D341Med (cell line): ENCODE data around the gene PERP.
"Not testable (repeated sequence)": the region's sequence is repeated elsewhere in the genome, so short reads cannot be mapped to it uniquely, and the experiment has no call there.

ENCODE experiments used
- DNase-seq: peaks from one replicate; pipeline ENCODE4 v3.0.0; 2012; ENCODE audit warnings: low spot score

PERP gene

DNA sequence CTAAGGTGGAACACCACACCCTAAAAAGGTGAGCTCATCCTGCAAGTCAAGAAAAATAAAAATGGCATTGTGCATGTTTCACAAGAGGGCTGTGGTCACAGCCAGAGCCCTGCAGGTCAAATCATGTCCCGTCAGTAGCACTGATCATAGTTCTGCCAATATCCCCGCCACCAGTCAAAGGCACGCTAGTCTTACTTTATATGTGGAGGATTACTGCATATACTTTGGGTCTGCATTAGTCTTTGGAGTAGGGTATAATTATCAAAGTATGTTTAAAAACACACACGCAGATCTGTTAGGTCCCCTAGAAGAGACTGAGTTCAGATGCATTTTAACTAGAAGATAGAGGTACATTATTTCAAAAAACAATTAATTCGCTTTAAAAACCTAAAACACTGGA lies 1.8 kb downstream of the PERP start:
- DNase-seq: no peak

DNA sequence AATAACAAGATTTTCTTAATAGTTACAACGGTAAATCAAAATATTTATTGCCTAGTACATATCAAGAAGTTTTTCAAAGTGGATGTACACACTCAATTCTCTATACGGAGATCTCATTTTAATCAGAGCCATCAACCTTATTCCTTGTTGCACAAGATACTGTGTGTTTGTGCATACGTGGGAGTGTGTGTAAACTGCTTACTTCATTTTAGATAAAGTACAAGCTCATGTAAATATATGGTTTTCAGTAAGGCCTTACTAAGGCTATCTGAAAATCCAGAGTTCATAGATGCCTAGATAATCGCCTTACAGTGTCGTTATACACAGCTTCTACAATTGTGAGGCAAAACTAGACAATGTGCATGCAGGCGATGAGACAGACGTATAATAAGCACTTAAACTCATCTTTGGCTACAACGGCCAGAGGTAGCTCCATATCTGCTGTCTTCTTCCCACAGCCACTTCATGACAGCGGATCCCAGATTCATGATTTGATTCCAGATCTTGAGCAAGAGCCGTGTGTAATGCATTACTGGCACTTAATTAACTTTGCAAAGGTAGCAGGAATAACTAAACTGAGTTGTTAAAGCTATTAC lies 2.5 kb downstream of the PERP start:
- DNase-seq: no peak

DNA sequence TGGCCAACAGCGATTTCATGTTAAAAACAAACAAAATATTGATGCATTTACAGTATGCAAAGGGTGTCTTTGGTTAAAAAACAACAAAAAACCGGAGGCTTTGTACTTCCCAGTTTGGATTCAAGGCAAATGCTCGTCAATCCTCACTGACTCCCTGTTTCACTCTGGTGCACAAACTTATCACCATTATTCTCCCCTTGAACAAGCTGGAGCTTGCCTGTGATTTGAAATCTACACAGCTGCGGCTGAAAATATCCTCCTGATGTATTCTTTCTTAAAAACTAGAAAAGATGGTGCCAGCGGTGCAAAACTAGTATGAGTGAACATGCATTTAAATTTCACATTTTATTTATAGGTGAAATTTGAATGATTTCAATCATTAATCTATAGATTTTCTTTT lies 3.3 kb downstream of the PERP start:
- no peak for DNase-seq

DNA sequence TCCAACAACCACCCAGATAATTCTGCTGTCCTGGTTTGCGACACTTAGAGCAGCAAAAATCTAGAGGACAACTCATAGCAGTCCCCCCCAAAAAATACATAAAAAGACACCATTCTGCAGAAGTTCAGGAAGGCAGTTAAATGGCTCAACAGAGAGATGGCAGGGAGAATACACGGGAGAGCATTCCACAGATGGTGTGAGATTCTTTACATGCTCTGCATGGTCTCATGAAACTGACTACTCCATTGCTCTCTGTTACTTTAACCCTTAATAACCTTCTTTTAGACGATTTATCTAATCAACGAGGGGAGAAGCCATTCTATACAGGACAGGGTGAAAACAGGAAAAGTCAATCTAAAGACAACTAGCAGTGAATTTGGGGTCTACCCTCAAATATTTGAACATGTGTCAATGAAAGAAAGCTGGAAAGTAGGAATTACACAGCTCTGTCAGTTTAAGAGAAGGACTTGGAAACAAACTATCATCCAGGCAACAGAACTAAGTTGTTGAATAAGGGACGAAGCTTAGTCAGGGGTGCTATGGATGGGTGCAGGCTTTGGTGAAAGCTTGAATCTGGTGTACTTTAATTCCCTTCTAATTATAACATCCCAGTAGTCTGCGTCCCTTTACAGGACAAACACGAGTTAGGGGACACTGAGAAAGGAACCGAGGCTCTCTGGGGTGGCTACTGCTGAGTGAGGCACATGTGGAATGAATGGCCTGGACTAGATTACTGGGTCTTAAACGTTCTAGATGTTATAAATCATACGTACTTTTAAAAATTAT lies 5.1 kb downstream of the PERP start:
- no peak for DNase-seq

DNA sequence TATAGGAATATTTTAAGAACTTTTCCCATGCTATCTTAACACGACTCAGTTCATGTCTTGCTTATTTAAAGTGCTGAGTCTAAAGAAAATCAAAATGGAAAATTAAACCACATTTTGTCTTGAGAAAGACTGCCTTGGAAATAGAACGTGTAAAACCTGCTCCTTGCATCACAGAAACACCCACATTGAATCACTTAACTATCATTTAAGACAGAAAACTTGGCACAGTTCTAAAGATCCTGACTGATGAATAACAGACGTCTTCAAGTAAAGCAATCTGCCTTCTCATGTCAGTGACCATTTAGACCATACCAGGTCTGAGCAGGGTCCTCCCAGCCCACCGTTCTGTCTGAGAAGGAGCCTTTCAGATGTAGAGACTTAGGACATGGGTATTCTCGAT lies 7.4 kb downstream of the PERP start:
- no peak for DNase-seq

DNA sequence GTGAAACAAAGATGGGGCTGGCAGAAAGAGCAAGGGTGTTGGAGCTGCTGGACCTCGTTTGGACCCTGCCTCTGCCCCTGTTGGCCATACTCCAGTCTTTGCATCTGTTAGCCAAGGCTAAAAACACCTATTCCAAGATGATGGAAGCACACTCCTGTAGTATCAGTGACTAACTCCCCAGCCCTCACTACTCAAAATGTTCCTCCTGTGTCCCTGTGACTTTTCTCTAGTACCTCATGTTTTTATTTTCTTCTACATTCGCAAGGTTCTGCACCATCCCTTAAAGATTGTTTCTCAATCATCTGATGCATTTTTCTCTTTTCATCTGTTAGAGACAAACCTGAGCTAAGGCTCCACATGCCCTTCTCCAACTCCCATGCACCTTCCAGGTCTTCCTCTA lies 8.9 kb downstream of the PERP start:
- no peak for DNase-seq

DNA sequence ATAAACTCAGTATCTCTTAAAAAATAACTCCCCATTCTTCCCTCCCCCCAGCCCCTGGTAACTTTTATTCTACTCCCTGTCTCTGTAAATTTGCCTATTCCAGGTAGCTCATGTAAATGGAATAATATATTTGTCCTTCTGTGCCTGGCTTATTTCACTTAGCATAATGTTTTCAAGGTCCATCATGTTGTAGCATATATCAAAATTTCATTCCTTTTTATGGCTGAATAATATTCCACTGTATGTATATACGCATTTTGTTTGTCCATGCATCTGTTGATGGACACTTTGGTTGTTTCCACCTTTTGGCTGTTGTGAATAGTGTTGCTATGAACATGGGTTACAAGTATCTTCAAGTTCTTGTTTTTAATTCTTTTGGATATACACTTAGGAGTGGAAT lies 13.0 kb downstream of the PERP start:
- DNase-seq: no peak

DNA sequence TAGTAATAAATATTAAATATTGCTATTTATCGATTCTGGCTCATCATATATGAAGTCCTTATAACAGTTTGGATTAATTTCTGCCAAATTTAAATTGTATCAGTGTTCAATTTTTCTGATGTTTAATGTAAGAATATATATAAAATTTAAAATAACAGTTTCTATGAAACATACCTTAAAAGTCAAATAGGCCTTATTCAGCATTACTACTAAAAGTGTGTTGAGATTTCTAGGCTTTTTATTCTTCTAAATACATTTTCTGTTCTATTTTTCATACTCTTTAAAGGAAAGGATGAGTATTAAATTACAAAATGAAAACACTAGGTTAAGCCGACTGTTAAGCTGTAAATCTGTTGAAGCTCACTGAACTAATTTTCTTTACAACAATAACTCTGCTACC lies 13.6 kb downstream of the PERP start:
- DNase-seq: no peak

DNA sequence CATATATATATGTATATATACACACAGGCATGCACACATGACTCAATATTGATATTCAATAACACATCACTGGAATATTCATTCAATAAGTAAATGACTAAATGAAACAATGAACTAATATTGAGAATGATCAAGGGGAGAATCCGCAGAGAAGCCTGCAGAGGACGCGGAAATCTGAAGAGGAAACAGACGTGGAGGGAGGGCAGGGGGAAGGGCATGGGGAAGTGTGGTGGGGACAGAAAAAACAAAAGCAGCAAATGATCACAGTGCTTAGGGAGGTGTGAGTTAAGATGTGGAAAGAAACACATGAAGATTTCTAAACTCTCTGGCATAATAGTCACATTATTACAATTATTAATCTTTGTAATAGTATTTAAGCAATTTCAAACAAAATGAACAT lies 14.5 kb downstream of the PERP start:
- no peak for DNase-seq

DNA sequence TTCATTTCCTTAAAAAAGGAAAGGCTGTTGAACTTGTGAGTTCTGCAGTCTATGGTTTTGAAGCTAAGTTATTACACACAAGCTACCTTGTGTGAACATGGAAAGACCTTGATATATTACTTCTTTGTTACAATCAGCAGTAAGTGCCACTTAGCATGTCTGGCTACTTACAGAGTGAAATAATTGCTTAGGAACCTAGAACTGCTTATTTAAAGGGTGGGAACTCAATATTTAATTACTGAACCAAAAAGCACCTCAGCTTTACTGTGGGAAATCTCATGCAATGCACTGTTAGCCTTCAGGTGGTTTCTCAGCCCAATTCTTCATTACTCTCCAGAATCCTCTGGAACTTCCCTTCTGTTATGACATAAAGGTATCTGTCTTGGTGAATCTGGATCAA lies 17.9 kb downstream of the PERP start:
- no peak for DNase-seq

DNA sequence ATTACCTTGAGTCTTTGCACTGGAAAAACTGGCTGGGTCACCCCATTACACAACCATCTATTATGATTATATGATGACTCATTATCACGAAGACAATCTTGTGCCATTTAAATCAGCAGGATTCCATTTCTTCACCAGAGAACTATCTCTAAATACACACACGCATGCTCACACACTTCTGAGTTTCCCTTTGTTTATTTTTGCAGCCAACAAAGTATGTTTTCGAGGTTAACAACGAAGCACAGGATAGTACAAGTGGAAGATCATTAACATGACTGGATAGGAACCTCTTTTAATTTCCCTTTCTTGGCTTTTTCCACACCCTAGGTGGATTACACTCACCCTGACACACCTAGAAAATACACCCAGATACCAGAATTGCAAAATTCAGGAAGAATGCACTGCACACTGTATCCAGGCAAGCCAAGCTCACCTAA lies 18.9 kb downstream of the PERP start:
- DNase-seq: no peak

DNA sequence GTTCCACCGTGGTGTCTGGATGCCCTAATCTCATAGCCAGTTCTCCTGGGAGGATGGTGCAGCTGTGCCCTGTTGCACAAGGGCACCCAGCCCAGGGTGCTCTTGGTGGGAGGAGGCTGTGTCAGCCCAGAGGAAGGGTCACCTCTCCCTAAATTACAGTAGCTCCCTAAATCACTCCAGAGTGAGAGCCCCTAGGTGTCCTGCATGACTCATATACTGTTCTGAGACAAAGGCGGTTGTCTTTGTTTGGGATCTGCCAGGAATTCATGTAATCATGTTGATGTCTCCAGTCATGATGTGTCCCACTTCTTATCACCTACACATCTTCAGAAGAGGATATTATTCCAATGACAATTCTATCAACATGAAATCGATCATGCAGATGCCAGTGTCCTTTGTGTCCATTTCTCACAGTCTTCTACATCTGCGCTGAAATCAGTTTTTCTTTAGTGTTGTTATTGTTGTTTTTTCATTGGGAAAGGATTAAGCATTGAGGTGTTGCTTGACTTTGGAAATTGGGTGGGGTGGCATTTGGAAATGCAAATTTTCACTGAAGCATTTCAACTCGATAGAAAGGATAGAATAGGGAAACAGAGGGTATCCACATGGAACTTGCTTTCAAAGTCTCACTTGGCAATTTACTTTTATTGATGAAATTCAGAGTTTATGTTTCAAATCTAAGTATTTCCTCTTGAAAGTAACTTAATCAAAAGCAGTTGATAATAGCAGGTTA lies 19.5 kb downstream of the PERP start:
- DNase-seq: no peak

DNA sequence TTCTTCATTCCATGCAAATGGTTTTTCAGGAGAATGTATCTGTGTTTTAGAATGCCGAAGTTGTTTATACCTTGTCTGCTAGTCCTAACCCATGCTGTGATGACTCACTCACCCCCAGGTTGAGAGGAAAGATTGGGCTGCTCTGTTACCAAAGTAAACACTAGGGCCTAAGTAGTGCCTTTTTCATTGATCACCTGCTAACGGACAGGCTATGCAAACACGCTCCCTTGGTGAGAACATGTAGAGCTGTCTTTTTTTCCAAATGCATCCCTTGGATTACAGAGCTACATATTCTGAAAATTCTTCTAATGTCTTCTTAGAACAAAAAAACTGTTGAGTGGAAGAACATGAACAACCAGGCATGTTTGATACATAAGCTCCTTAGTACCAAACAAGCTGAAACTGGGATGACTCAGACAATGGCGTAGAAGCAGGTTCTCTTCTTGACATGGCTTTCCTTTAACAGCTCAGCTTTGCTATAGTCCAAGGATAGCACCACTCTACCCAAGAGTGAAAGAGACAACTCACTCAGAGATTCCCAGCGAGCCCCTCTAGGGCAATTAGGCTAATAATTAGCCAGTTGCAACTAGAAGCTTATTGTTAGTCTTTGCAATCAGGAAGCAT lies 20.5 kb downstream of the PERP start:
- DNase-seq: no peak

DNA sequence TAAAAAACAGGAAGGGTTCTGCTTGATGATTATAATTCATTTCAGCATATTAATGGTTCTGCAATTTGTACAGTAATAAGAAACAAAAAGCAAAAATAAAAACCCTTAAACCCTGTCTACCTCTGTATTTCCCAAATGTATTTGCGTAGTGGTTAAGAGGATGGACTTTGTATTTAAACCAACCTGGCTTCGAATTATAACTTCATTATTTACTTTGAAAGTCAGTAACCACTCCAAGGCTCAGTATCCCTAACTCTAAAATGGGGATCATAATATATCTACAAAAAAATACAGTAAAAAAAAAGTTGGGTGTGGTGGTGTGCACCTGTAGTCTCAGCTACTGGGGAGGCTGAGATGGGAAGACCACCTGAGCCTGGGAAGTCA lies 21.4 kb downstream of the PERP start:
- DNase-seq: no peak

DNA sequence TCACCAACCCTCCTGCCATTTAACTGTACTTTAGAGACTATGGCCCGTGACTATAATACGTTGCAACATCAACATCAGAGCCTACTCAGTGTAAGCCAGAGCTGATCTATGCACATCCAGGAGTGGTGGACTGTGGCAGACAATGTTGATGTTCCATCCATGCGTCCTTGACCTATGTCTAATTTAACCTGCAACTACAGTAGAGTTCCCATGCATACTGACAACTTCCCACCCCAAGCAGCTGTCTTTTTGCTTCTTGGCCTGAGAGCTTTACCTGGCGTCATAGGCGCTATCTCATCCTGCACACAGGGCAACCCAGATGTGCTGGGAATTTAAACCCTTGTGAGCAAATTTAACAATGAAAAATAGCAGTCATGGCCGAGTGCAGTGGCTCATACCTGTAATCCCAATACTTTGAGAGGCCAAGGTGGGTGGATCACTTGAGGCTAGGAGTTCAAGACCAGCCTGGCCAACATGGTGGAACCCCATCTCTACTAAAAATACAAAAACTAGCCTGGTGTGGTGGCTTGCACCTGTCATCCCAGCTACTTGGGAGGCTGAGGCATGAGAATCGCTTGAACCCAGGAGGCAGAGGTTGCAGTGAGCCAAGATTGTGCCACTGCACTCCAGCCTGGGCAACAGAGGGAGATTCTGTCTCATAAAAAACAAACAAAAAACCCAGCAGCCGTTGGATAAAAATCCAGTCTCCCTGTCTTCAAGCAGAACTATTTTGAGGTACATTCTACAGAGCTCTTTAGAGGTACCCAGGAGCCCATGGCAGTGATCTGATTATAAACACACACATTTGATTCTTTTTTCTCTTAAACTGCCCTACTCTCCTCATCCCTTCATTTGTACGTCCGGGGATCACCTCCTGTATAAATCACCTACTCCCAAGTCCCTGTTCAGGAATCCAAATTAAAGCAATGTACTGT lies 22.0 kb downstream of the PERP start:
- DNase-seq: no peak

DNA sequence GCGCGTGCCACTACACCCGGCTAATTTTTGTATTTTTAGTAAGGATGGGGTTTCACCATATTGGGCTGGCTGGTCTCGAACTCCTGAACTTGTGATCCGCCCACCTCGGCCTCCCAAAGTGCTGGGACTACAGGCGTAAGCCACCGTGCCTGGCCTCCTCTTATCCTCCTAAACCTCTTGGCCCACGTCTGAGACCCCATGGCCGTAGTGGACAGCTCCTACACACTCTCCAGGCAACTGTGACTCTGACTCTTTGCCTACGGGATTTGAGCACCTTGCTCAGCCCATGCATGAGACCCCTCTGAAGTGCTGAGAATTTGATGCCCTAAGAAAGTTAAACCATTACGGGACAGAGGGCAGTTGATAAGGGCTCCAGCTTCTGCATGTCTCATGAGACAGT lies 25.0 kb downstream of the PERP start:
- DNase-seq: no peak

DNA sequence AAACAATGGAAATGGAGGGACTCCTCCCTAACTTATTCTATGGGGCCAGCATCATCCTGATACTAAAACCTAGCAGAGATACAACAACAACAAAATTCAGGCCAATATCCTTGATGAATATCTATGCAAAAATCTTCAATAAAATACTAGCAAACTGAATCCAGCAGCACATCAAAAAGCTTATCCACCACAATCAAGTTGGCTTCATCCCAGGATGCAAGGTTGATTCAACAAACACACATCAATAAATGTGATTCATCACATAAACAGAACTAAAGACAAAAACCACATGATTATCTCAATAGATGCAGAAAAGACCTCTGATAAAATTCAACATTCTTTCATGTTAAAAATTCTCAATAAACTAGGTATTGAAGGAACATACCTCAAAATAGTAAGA lies 27.7 kb downstream of the PERP start:
- DNase-seq: not testable (repeated sequence)

DNA sequence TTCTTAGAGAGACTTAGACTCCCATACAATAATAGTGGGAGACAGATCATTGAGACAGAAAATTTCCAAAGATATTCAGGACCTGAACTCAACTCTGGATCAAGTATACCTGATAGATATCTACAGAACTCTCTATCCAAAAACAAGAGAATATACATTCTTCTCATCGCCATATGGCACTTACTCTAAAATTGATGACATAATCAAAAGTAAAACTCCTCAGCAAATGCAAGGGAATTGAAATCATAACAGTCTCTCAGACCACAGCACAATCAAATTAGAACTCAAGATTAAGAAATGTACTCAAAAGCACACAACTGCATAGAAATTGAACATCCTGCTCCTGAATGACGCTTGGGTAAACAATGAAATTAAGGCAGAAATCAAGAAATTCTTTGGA lies 28.7 kb downstream of the PERP start:
- no peak for DNase-seq

DNA sequence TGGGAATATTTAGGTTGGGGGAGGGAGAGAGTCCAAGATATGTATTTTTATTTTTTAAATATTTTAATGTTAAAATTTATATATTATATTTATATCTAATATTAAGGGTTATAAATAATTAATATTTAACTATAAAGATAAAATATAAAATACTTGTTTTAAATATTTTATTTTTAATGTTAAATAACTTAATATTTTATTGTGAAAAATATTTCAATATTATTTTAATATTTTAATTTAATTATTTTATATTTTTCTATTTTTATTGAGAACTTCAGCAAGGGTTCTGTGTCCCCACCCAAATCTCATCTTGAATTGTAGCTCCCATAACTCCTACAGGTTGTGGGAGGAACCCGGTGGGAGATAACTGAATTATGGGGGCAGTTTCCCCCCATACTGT lies 34.0 kb downstream of the PERP start:
- no peak for DNase-seq

DNA sequence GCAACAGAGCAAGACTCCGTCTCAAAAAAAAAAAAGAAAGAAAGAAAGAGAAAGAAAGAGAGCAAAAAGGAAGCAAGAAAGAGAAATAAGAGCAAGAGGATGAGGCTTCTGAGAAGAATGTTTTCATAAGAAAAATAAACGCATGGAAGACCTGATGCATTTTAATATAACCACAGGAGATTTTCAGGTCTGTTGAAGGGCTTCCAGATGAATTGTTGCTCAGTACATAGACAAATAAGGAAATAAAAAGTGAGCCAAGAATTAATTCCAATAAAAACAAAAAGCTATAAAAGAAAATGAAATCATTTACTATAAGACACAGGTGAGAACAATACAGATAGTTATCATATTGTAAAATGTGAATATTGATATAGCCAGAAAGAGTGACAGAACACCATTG lies 43.5 kb downstream of the PERP start:
- DNase-seq: no peak

DNA sequence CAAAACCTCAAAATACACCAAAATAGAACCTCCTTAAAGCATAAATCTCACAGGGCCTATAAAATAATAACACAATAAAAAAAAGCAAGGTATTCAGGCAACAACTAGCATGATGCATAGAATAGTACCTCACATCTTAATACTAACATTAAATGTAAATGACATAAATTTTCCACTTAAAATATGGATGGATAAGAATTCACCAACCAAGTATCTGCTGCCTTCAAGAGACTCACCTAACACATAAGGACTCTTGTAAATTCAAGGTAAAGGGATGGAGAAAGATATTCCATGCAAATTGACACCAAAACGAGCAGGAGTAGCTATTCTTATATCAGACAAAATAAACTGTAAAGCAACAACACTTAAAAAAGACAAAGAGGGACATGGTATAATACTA lies 52.2 kb downstream of the PERP start:
- DNase-seq: no peak

DNA sequence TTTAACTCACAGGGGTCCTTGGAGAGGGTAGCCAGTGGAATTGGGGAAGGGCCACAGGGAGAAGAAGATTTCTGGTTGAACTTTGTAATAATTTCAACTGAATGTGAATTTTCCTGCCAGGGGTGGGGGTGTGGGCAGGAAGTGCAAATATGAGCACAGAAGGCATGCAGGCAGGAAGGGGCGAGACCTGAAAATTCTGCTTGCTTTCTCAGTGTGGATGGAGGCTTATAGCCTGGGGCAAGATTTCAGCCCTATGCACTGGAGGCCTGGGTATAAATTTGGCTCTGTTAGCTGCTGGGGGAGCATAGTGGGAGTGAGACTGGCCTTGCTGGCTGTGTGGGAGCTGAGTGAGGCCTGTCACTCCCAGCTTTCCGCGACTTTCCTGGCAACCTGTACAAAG lies 54.4 kb downstream of the PERP start:
- no peak for DNase-seq
